DMS153 treated with DMSO at 0.1 percent for 48 hours (cell line): ENCODE results near the gene EIPR1.
"Not testable (repeated sequence)": the region's sequence is repeated elsewhere in the genome, so short reads cannot be mapped to it uniquely, and the experiment has no call there.

Source experiments
- DNase-seq: peaks from one replicate; lab custom pipeline; 2025; ENCODE audit not compliant: unreplicated experiment; lab: John Stamatoyannopoulos, UW

The EIPR1 gene

GRCh38 chr2:3403587-3404334 is 26.1 kb upstream of the EIPR1 start:
- DNase-seq, result no peak

- DNase-seq, result no peak
Measured at GRCh38 chr2:3399829-3400228, 22.2 kb upstream of the EIPR1 start.

- no peak for DNase-seq
Measured at GRCh38 chr2:3399381-3399780, 21.8 kb upstream of the EIPR1 start.

- no peak for DNase-seq
Measured at GRCh38 chr2:3398857-3399256, 21.2 kb upstream of the EIPR1 start.

- DNase-seq, result no peak
Measured at GRCh38 chr2:3396920-3397559, 19.4 kb upstream of the EIPR1 start.

GRCh38 chr2:3392216-3392615 is 14.6 kb upstream of the EIPR1 start:
- DNase-seq, result no peak

GRCh38 chr2:3390041-3390440 is 12.4 kb upstream of the EIPR1 start:
- DNase-seq, result no peak

- DNase-seq, result no peak
Measured at GRCh38 chr2:3389193-3389592, 11.6 kb upstream of the EIPR1 start.

GRCh38 chr2:3388412-3388738 is 10.8 kb upstream of the EIPR1 start:
- DNase-seq, result no peak

- no peak for DNase-seq
Measured at GRCh38 chr2:3387644-3388411, 10.2 kb upstream of the EIPR1 start.

GRCh38 chr2:3387011-3387410 is 9.4 kb upstream of the EIPR1 start:
- DNase-seq, result no peak

- DNase-seq, result no peak
Measured at GRCh38 chr2:3386448-3386958, 8.9 kb upstream of the EIPR1 start.

- DNase-seq, result peak; percentile 89
Measured at GRCh38 chr2:3379647-3380534, 2.3 kb upstream of the EIPR1 start, which contains the start of gene TRAPPC12. Gene TRAPPC12 (plus strand): TSS chr2:3379694. CDS start chr2:3387624, 7,930 bp downstream.

- DNase-seq, result no peak
Measured at GRCh38 chr2:3379339-3379646, 1.7 kb upstream of the EIPR1 start.

- DNase-seq, result no peak
Measured at GRCh38 chr2:3377279-3377611, 373 bp downstream of the EIPR1 start.

GRCh38 chr2:3376821-3377220 is 797 bp downstream of the EIPR1 start:
- no peak for DNase-seq

- not testable (repeated sequence) for DNase-seq
Measured at GRCh38 chr2:3369340-3370181, 8.1 kb downstream of the EIPR1 start.

GRCh38 chr2:3368261-3368722 is 9.3 kb downstream of the EIPR1 start:
- no peak for DNase-seq

- DNase-seq, result no peak
Measured at GRCh38 chr2:3365219-3365618, 12.4 kb downstream of the EIPR1 start.
